HepG2 (cell line): Measurements from ENCODE around the gene DPH7. TPM values are rescaled to one million over a fixed set of nuclear protein-coding genes. Genes with fewer than 3 reads are reported as not detected.

ENCODE experiments used
- AFF4 ChIP-seq: sonication (generic); formaldehyde crosslinking; IDR thresholded peaks from 2 replicates; pipeline ENCODE4 v1.4.0; 2020; ENCODE audit warnings: missing genetic modification reagents
- BRCA1 ChIP-seq: sonication (generic); formaldehyde crosslinking; IDR thresholded peaks from 2 replicates; pipeline ENCODE4 v1.4.0; 2020; ENCODE audit warnings: missing genetic modification reagents
- ERF ChIP-seq: IDR thresholded peaks from 2 replicates; pipeline ENCODE4 v1.6.1; 2018; ENCODE audit warnings: missing biosample characterization, missing genetic modification reagents
- FOXA1 ChIP-seq, 2 experiments: fragments of 450-650 bp in 1 of 2; sonication (generic) in 1 of 2; formaldehyde crosslinking in 1 of 2; IDR thresholded peaks; 2 replicates each; pipeline versions ENCODE4 v1.4.0 to v1.6.1; 2016 to 2020; ENCODE audit warnings: missing genetic modification reagents in 1 of 2
- MTERF4 ChIP-seq: sonication (generic); formaldehyde crosslinking; IDR thresholded peaks from 2 replicates; pipeline ENCODE4 v1.8.0; 2023; ENCODE audit warnings: mild to moderate bottlenecking, missing genetic modification reagents
- RXRA ChIP-seq: sonication (generic); formaldehyde crosslinking; IDR thresholded peaks from 2 replicates; pipeline ENCODE4 v1.5.1; 2020; ENCODE audit warnings: missing genetic modification reagents
- SOX6 ChIP-seq, 2 experiments: fragments of 450-650 bp in 1 of 2; sonication (generic) in 1 of 2; formaldehyde crosslinking in 1 of 2; IDR thresholded peaks; 2 replicates each; pipeline versions ENCODE4 v1.4.0 to v1.6.1; 2017 to 2020; ENCODE audit warnings: antibody characterized with exemption in 1 of 2, mild to moderate bottlenecking in 1 of 2, missing genetic modification reagents in 1 of 2
- TEF ChIP-seq: sonication (generic); formaldehyde crosslinking; IDR thresholded peaks from 2 replicates; pipeline ENCODE4 v1.5.0; 2020; ENCODE audit warnings: missing genetic modification reagents
- ZBED4 ChIP-seq: sonication (generic); formaldehyde crosslinking; IDR thresholded peaks from 2 replicates; pipeline ENCODE4 v1.4.0; 2020; ENCODE audit warnings: missing genetic modification reagents, borderline replicate concordance
- ZFP36L2 ChIP-seq: sonication (generic); formaldehyde crosslinking; IDR thresholded peaks from 2 replicates; pipeline ENCODE4 v1.4.0; 2020; ENCODE audit warnings: missing genetic modification reagents
- ZMYM3 ChIP-seq: sonication (generic); formaldehyde crosslinking; IDR thresholded peaks from 2 replicates; pipeline ENCODE4 v1.5.1; 2020; ENCODE audit warnings: mild to moderate bottlenecking, missing genetic modification reagents
- ZNF274 ChIP-seq: sonication (generic); formaldehyde crosslinking; IDR thresholded peaks from 2 replicates; pipeline ENCODE4 v1.5.1; 2020; ENCODE audit warnings: mild to moderate bottlenecking, missing genetic modification reagents
- ZNF362 ChIP-seq: sonication (generic); formaldehyde crosslinking; IDR thresholded peaks from 2 replicates; pipeline ENCODE4 v1.4.0; 2020; ENCODE audit warnings: missing genetic modification reagents, mild to moderate bottlenecking, borderline replicate concordance
- ZNF761 ChIP-seq: sonication (generic); formaldehyde crosslinking; conservative IDR thresholded peaks from 2 replicates; pipeline ENCODE4 v1.4.0; 2020; ENCODE audit warnings: mild to moderate bottlenecking, missing genetic modification reagents
- ZNF784 ChIP-seq: sonication (generic); formaldehyde crosslinking; IDR thresholded peaks from 2 replicates; pipeline ENCODE4 v1.5.1; 2020; ENCODE audit warnings: missing genetic modification reagents, mild to moderate bottlenecking, borderline replicate concordance
- polyA plus RNA-seq, 8 experiments: library from polyadenylated mRNA; depleted of rRNA in 3 of 8; stranded (reverse) in 7 of 8; unstranded in 1 of 8; fragments of >200 nt; fragmentation: Illumina TruSeq in 4 of 8; extraction: Trizol in 4 of 8; gene quantifications; 2 replicates each; pipeline versions ENCODE4 v1.2.1 to v1.2.3, GENCODE V29; 2011 to 2016; ENCODE audit warnings: low read depth in 4 of 8, missing spikeins in 1 of 8, mixed read lengths in 1 of 8; ENCODE audit not compliant: insufficient read depth in 1 of 8
- total RNA-seq, 5 experiments: library from RNA; depleted of rRNA; stranded (reverse); fragments of >200 nt; fragmentation: Illumina TruSeq; extraction: Trizol; gene quantifications; 2 replicates each; pipeline ENCODE4 v1.2.3, GENCODE V29; 2016; ENCODE audit warnings: low read depth in 1 of 5

Gene DPH7
- total and polyA plus RNA-seq, 2 of the 13 experiments (the other 11 are each of a cell fraction or from before 2014, with no cell fraction given), result 27.6 to 31.6 TPM

GRCh38 chr9:137534256-137535119 lies 44.2 kb downstream of the DPH7 start (continued):
- TF ChIP-seq ZNF784 (CRISPR knock-in tag) (peak; percentile 39; the same call in 1 of the 2 replicates), ZBED4 (CRISPR knock-in tag) (0 out of 2 replicates have a peak, but pooled peaks have one; percentile 37), ZFP36L2 (CRISPR knock-in tag) (no peak), ZMYM3 (CRISPR knock-in tag) (no peak), BRCA1 (peak; percentile 33; the same call in 1 of the 2 replicates), ZNF761 (CRISPR knock-in tag) (no peak), RXRA (CRISPR knock-in tag) (no peak), FOXA1 (IDR thresholded peaks at IDR 0.05) (no peak), FOXA1 (CRISPR knock-in tag; IDR thresholded peaks at IDR 0.05) (0 out of 2 replicates have a peak, but pooled peaks have one; percentile 10), TEF (CRISPR knock-in tag) (no peak), SOX6 (IDR thresholded peaks at IDR 0.05) (no peak), SOX6 (CRISPR knock-in tag; IDR thresholded peaks at IDR 0.05) (peak; percentile 37; the same call in 1 of the 2 replicates), ZNF362 (CRISPR knock-in tag) (peak; percentile 55; the same call in 1 of the 2 replicates), MTERF4 (CRISPR knock-in tag) (no peak), AFF4 (CRISPR knock-in tag) (no peak), ZNF274 (CRISPR knock-in tag) (0 out of 2 replicates have a peak, but pooled peaks have one; percentile 30), ERF (CRISPR knock-in tag) (peak; percentile 27; the same call in 1 of the 2 replicates)
